DMS 273 treated with DMSO at 0.1 percent for 48 hours (cell line): ENCODE data around the gene RPL27A.

Source experiments
- DNase-seq: peaks from one replicate; lab custom pipeline; 2025; lab: John Stamatoyannopoulos, UW

The RPL27A gene

DNA sequence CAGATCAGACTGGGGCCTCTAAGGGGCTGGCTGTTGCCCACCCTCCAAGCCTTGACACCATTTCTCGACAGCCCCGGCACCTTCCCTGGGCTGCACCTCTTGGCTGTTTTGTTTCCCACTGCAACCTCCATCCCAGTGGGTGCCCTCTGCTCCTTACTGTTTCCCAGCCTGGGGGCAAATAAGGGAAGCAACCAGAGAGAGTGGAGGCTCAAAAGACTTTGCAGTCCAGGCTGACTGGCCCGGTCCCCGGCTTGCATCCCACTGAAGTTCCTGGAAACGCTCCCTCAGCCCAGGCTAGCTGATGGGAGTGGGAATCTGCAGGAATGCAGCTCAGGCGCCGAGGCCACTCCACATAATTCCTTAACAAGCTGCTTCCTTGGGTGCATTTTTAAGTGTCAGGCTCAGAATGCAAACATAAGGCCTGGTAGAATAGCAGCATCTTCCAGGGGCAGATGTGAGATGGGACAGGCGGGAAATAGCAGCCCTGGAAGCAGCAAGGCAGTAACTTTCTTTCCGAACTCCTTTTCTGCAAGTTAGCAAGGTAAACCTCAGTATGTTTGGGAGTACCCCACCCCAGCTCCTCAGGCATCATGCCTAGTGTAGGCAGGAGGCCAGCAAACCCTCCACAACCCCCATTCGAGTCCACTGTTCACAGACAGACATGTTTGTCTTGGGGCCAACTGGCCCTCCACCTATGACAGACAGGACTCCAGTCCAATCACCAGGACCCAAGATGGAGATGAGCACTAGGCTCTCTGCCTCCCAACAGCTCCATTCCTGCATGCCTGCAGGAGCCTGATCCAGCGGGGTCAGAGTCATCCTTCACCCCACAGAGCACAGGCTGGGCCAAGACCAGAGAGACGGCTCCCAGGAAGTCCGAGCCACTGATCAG lies 39.3 kb downstream of the RPL27A start:
- DNase-seq = no peak

DNA sequence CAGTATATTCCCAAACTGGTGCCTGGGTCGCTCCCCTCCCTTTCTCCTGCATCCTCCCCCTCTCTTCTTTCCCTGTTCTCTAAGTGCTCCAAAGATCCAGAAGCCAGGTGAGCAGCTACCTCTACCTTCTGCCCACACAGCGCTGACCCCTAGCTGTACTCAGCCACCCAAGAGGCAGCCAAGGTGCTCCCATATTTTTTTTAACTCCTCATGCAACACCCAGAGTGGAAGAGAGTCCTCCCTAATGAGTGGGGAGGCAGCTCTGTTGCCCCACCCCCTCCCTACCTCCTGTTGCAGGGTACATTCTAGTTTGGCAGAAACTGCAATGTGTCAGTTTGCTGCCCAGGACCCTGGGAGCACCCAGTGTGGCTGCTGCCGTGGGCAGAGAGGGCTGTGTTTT lies 40.2 kb downstream of the RPL27A start:
- no peak for DNase-seq

DNA sequence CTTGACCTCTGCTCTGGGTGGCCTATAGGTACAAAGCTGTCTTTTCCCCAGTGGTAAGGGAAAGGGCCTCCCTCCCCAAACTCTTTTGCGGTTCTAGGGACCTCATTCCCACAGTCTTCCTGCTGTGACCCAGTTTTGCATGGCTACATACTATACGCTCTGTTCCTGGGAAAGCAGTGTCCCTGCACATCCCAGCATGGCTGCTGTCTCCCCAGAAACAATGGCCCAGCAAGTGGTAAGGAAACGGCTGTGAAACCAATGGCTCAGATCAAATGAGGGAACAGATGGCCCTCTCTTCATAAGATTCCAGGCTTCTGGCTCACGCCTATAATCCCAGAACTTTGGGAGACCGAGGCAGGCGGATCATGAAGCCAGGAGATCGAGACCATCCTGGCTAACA lies 41.1 kb downstream of the RPL27A start:
- no peak for DNase-seq

- DNase-seq = no peak
Measured at GRCh38 chr11:8724682-8725081, 42.1 kb downstream of the RPL27A start.

- DNase-seq = no peak
Measured at GRCh38 chr11:8726395-8726794, 43.8 kb downstream of the RPL27A start.

GRCh38 chr11:8728563-8728962 lies 46.0 kb downstream of the RPL27A start:
- DNase-seq = no peak

DNA sequence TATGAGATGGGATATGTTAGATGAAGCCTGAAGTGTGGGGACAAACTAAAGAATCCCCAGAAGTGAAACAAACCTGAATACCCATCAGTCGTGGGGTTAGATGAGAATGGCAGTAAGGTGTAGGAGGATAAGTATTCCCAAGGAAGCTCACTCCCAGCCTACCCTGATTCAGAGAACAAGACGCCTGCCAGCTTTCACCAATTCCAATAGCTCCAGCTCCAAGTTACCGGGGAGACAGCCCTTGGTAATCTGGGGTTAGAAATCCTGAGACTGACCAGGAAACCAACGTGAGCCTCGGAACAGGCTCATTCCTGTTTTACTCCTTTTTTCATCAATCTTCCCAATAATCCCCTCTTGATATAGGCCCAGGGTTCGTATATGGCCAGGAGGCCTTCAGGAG lies 46.5 kb downstream of the RPL27A start:
- no peak for DNase-seq

DNA sequence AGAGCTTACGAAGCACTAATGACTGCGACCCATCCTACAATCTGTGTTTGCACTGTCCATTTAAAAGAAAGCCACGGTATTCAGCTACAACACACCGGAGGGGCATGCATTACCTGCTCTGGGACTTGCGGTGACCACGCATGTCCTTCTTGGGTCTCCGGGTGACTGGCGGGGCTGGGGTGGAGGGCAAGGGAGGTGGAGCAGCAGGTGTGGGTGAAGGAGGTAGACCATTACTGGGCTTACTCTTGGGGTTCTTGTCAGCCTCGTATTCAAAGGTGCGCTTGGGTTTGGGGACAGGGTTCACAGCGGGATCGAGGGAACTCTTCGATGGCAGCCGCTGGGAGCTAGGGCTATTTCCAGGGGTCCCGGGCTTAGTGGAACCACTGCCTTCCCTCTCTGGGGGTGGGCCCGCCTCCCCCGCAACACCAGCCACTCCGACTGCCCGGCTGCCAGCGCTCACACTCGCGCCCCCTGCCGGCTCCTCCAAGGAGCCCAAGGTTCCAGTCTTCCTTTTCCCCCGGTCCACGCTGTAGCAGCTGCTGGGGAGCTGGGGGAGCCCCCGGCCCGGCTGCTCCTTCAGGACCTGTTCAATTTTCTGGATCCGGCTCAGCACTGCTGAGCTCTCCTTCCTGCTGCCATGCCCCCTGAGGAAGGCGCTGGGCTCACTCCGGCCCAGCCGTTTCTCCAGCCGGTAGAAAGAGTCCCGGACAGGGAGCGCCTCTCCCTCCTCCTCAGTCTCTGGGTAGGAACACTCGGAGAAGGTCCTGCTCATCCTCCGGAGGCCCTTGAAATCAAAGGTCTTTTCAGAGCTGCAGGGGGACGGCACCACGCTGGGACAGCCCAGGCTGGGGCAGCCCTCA lies 47.5 kb downstream of the RPL27A start:
- DNase-seq = no peak

DNA sequence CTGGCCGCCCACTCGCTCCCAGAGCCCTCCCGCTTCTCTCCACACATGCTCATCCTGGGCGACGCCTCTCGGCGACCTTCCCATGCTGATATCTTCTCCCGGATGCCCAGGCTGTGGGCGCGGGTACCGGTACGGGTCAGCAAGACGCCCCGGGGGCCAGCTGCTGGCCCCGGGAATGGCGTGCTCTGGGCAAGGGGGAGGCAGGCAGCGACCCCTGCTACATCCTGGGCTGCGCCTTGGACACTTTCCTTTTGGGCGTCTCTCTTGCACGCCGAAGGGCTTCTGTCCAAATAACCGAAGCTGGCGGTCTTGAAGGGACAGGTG lies 48.1 kb downstream of the RPL27A start:
- no peak for DNase-seq

GRCh38 chr11:8731647-8732323 lies 49.2 kb downstream of the RPL27A start:
- DNase-seq = no peak

GRCh38 chr11:8732324-8732670 lies 49.7 kb downstream of the RPL27A start:
- no peak for DNase-seq

DNA sequence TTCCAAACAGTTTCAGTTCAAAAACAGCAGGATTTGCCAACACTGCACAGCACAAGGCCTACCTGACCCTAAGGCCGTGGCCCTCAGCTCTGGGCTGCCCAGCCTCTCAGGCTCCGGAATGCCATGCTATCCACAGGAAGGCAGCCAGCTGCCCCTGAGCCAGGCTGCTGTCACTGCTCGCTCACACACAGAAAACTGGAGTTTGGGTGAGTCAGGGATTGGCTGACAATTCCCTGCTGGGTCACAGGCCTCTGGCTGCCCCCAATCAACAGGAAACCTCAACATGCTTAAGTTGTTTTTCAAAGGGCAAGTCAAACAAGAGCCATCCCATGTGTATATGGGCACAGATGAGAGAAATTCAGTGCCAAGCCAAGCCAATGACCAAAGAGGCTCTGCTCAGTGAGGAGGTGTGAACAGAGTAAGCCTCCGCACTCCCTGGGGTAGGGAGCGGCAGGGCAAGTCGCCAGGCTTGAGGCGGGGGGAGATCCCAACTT lies 50.2 kb downstream of the RPL27A start:
- no peak for DNase-seq

- DNase-seq = no peak
Measured at GRCh38 chr11:8733852-8734251, 51.3 kb downstream of the RPL27A start.

DNA sequence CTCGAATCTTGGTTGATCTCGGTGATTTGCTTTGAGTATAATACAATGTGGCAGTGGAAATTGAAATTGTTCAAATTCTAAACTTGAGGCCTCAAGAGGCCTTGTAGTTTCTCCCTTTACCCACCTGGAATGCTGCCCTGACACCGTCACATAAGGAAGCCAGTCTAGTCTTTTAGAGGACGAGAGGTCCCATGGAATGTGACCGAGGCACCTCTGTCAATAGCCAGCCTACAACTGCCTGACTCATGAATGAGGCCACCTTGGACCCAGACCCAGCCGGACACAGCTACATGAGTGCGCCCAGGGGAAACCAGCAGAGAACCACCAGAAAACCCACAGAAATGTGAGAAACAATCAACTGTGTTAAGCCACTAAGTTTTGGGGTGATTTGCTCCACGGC lies 52.5 kb downstream of the RPL27A start:
- DNase-seq = no peak

- DNase-seq = no peak
Measured at GRCh38 chr11:8739309-8739793, 56.8 kb downstream of the RPL27A start.
